GM13977 (cell line): ENCODE results near the gene MEG3.

Experiments used
- DNase-seq: peaks from one replicate; pipeline ENCODE4 v3.0.0; 2012; ENCODE audit warnings: low spot score
- in situ Hi-C: fragments of 300-500 bp; cut with MboI; formaldehyde crosslinking; loops from one replicate; pipeline ENCODE4 v1.12.0; 2022; ENCODE audit warnings: low sequenced_read_pairs, low pct_unique_long_range_greater_than_20kb, mixed read lengths, inconsistent platforms; ENCODE audit not compliant: unreplicated experiment
- TF ChIP-seq, protein P1 (sequence below): IDR thresholded peaks from 2 replicates; pipeline ENCODE4 v1.5.1; 2012; ENCODE audit warnings: mild to moderate bottlenecking, control low read depth; ENCODE audit not compliant: insufficient read depth; ENCODE audit errors: extremely low read depth, missing control alignments

The MEG3 gene

DNA sequence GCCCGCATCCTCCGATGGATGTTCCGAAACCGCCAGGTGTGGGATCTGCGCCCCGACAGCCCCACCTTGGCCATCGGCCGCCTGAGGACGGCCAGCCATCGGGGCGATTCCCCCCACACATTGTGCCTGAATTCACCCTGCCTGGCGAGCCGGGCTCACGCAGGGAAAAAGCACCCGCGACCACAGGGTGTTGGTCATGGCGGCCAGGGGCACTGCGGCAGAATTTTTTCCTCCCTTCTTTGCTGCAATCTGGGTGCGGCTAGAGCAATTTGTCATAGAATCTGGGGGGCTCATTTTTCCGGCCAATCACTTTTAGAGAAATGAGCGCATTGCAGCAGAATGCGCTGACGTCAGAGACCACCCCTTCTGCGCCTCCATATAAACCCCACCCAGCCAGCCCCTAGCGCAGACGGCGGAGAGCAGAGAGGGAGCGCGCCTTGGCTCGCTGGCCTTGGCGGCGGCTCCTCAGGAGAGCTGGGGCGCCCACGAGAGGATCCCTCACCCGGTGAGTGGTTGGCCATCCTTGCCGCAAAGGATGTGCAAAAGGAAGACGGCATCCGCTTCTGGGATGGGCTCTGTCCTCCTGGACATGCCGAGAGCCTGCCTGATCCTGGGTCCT is at the start of gene MEG3:
MEG3 (plus strand) TSS at position 406 of the 619 bp plus-strand sequence.
- in situ Hi-C loops, result no loop called here
- TF ChIP-seq, protein P1, sequence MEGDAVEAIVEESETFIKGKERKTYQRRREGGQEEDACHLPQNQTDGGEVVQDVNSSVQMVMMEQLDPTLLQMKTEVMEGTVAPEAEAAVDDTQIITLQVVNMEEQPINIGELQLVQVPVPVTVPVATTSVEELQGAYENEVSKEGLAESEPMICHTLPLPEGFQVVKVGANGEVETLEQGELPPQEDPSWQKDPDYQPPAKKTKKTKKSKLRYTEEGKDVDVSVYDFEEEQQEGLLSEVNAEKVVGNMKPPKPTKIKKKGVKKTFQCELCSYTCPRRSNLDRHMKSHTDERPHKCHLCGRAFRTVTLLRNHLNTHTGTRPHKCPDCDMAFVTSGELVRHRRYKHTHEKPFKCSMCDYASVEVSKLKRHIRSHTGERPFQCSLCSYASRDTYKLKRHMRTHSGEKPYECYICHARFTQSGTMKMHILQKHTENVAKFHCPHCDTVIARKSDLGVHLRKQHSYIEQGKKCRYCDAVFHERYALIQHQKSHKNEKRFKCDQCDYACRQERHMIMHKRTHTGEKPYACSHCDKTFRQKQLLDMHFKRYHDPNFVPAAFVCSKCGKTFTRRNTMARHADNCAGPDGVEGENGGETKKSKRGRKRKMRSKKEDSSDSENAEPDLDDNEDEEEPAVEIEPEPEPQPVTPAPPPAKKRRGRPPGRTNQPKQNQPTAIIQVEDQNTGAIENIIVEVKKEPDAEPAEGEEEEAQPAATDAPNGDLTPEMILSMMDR, result no peak
- DNase-seq, result no peak

DNA sequence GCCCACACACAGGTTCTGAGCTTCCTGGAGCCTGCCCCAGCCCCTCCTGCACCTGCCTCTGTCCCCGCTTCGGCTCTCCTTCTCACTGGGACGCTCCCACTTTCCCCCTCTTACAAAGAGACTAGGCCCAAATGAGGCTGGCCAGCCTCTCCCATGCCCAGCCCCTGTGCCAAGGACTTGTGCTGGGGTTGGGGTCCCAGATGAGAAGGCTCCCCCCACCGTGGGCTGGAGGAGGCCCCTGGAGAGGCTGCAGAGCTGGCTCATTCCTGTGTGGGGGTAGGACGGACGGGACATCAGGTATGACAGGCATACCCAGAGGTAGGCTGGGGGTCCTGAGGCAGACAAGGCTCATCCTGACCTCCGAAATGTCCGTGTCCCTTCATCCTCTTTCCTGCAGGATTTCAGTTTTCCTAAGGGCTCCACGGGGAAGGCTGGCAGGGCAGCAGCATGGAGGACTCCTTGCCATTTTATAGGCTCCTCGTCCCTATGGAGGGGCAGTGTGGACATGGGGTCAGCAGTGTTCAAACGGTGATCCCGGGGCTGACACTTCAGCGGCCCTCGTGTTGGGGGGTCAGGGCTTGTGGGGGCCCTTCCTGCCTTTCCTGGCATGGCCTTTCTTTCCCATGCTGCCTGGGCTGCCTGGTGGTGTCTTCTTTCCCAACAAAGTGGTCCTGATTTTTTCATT is 49.1 kb upstream of the MEG3 start:
- DNase-seq, result peak; percentile 12
- in situ Hi-C loops, result no loop called here
- TF ChIP-seq, protein P1, result no peak

DNA sequence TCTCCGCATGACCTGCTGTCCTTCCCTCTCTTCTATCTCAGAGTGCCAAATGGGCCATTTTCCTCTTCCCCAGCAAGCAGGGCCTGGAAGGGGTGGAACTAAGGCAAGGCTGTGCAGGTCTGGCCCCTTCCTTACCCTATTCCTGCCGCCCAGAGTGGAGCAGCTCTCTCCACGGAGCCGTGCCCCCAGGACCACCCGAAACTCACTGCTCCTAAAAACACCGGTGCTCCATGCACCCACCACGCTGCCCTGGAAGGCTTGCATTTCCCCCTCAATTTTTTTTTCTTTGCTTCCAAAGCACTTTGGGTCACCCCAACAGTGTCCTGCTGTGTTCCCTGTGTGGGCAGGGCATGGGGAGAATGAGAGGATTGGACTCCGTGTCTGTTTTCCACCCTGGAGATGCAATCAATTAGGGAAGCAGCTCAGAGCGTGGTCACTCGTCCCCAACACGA is 48.5 kb upstream of the MEG3 start:
- peak; percentile 11 for DNase-seq
- in situ Hi-C loops, result no loop called here
- TF ChIP-seq, protein P1, result no peak

GRCh38 chr14:100777818-100778525 is 47.9 kb upstream of the MEG3 start:
- in situ Hi-C loops, result no loop called here
- TF ChIP-seq, protein P1, result no peak
- DNase-seq, result no peak

GRCh38 chr14:100778526-100778882 is 47.4 kb upstream of the MEG3 start:
- in situ Hi-C loops, result no loop called here
- TF ChIP-seq, protein P1, result no peak
- DNase-seq, result no peak

- in situ Hi-C loops, result no loop called here
- DNase-seq, result no peak
- TF ChIP-seq, protein P1, result no peak
Observed at GRCh38 chr14:100778951-100779690, 46.8 kb upstream of the MEG3 start.
